NCI-H524 treated with DMSO at 0.1 percent for 48 hours (cell line): ENCODE data around the gene ELK3.

Experiments used
- DNase-seq: peaks from one replicate; lab custom pipeline; 2025; lab: John Stamatoyannopoulos, UW

ELK3 gene

GRCh38 chr12:96256672-96257361 lies 62.6 kb downstream of the ELK3 start:
- DNase-seq = no peak

- DNase-seq = no peak
These were observed 63.5 kb downstream of the ELK3 start for GRCh38 chr12:96257550-96258103.

- peak; percentile 72 for DNase-seq
These were observed 64.2 kb downstream of the ELK3 start for GRCh38 chr12:96258104-96258961.

- no peak for DNase-seq
These were observed 66.1 kb downstream of the ELK3 start for GRCh38 chr12:96260231-96260630.

GRCh38 chr12:96260644-96261043 lies 66.5 kb downstream of the ELK3 start:
- no peak for DNase-seq

GRCh38 chr12:96261557-96261956 lies 67.4 kb downstream of the ELK3 start:
- no peak for DNase-seq

GRCh38 chr12:96263449-96263902 lies 69.3 kb downstream of the ELK3 start:
- no peak for DNase-seq

GRCh38 chr12:96265400-96265799 lies 71.2 kb downstream of the ELK3 start:
- no peak for DNase-seq

- no peak for DNase-seq
These were observed 71.7 kb downstream of the ELK3 start for GRCh38 chr12:96265836-96266235.

GRCh38 chr12:96266238-96266637 lies 72.1 kb downstream of the ELK3 start:
- no peak for DNase-seq

GRCh38 chr12:96271469-96272199 lies 77.5 kb downstream of the ELK3 start:
- no peak for DNase-seq

- DNase-seq = no peak
These were observed 80.2 kb downstream of the ELK3 start for GRCh38 chr12:96274331-96274730.

GRCh38 chr12:96285158-96285557 lies 91.0 kb downstream of the ELK3 start:
- DNase-seq = no peak

GRCh38 chr12:96289067-96289466 lies 94.9 kb downstream of the ELK3 start:
- no peak for DNase-seq

GRCh38 chr12:96293093-96293492 lies 98.9 kb downstream of the ELK3 start:
- no peak for DNase-seq

GRCh38 chr12:96294831-96295230 lies 100.7 kb downstream of the ELK3 start:
- no peak for DNase-seq

GRCh38 chr12:96295532-96296160 lies 101.5 kb downstream of the ELK3 start:
- DNase-seq = no peak

GRCh38 chr12:96297504-96297903 lies 103.3 kb downstream of the ELK3 start:
- DNase-seq = no peak

- DNase-seq = no peak
These were observed 105.9 kb downstream of the ELK3 start for GRCh38 chr12:96300064-96300463.

- no peak for DNase-seq
These were observed 107.6 kb downstream of the ELK3 start for GRCh38 chr12:96301732-96302131.

- DNase-seq = no peak
These were observed 108.6 kb downstream of the ELK3 start for GRCh38 chr12:96302687-96303310.
